Tibial nerve (tissue), 3 donors: ENCODE measurements around the gene UBE2E2.

Source experiments
- CTCF ChIP-seq, 5 experiments: fragments of 200-600 bp in 3 of 5; fragments of 450-650 bp in 2 of 5; sonication (generic) in 3 of 5; IDR thresholded peaks; one replicate each; pipeline ENCODE4 v1.5.1; 2016 to 2019; ENCODE audit warnings: antibody characterized with exemption in 5 of 5, mild to moderate bottlenecking in 3 of 5, moderate library complexity in 2 of 5
- POLR2A ChIP-seq, 2 donors: fragments of 450-650 bp; IDR thresholded peaks; one replicate each; pipeline ENCODE4 v1.6.1; 2017; ENCODE audit warnings: antibody characterized with exemption in 2 of 2, mild to moderate bottlenecking in 2 of 2, moderate library complexity in 2 of 2

- TF ChIP-seq CTCF (IDR thresholded peaks at IDR 0.05) (no peak), POLR2A (IDR thresholded peaks at IDR 0.05) (no peak)
These were observed 46.8 kb downstream of the UBE2E2 start for GRCh38 chr3:23249961-23250360.
